GM21529 (cell line): ENCODE measurements around the gene DDR2.

Source experiments
- ATAC-seq: cut with Tn5 transposase; IDR thresholded peaks from one replicate; pipeline ENCODE4 v1.9.1; 2021; ENCODE audit not compliant: unreplicated experiment

DDR2 gene

GRCh38 chr1:162695687-162696086 is 63.4 kb downstream of the DDR2 start:
- no peak for ATAC-seq

- no peak for ATAC-seq
These were observed 64.1 kb downstream of the DDR2 start for GRCh38 chr1:162696286-162696862.

- no peak for ATAC-seq
These were observed 65.1 kb downstream of the DDR2 start for GRCh38 chr1:162697140-162697895.

GRCh38 chr1:162699366-162699765 is 67.1 kb downstream of the DDR2 start:
- ATAC-seq = no peak

- no peak for ATAC-seq
These were observed 67.9 kb downstream of the DDR2 start for GRCh38 chr1:162700131-162700530.

- no peak for ATAC-seq
These were observed 69.0 kb downstream of the DDR2 start for GRCh38 chr1:162701286-162701685.

- ATAC-seq = no peak
These were observed 70.4 kb downstream of the DDR2 start for GRCh38 chr1:162702628-162703027.

GRCh38 chr1:162703708-162704107 is 71.4 kb downstream of the DDR2 start:
- no peak for ATAC-seq

- ATAC-seq = no peak
These were observed 72.6 kb downstream of the DDR2 start for GRCh38 chr1:162704673-162705424.

- no peak for ATAC-seq
These were observed 73.7 kb downstream of the DDR2 start for GRCh38 chr1:162706003-162706402.

GRCh38 chr1:162706606-162707005 is 74.3 kb downstream of the DDR2 start:
- ATAC-seq = no peak

GRCh38 chr1:162708286-162708685 is 76.0 kb downstream of the DDR2 start:
- no peak for ATAC-seq

- ATAC-seq = no peak
These were observed 77.0 kb downstream of the DDR2 start for GRCh38 chr1:162709132-162709860.

GRCh38 chr1:162709870-162710269 is 77.6 kb downstream of the DDR2 start:
- ATAC-seq = no peak

- ATAC-seq = no peak
These were observed 78.1 kb downstream of the DDR2 start for GRCh38 chr1:162710345-162710744.

GRCh38 chr1:162710780-162711465 is 78.7 kb downstream of the DDR2 start:
- no peak for ATAC-seq

GRCh38 chr1:162712317-162713029 is 80.2 kb downstream of the DDR2 start:
- no peak for ATAC-seq

- no peak for ATAC-seq
These were observed 83.9 kb downstream of the DDR2 start for GRCh38 chr1:162716123-162716522.

GRCh38 chr1:162716552-162716951 is 84.3 kb downstream of the DDR2 start:
- no peak for ATAC-seq

GRCh38 chr1:162717548-162718184 is 85.4 kb downstream of the DDR2 start:
- no peak for ATAC-seq
